Esophagus muscularis mucosa (tissue), 3 donors: ENCODE results near the gene ROBO1.

Source experiments
- EP300 ChIP-seq: sonication (generic); formaldehyde crosslinking; IDR thresholded peaks from one replicate; pipeline ENCODE4 v1.6.1; 2017; ENCODE audit warnings: antibody characterized with exemption
- TF ChIP-seq, protein P1 (sequence below), 3 experiments: fragments of 200-600 bp in 2 of 3; fragments of 450-650 bp in 1 of 3; sonication (generic) in 2 of 3; IDR thresholded peaks; one replicate each; pipeline ENCODE4 v1.5.1; 2017 to 2019; ENCODE audit warnings: antibody characterized with exemption in 3 of 3, mild to moderate bottlenecking in 2 of 3, moderate library complexity in 1 of 3

DNA sequence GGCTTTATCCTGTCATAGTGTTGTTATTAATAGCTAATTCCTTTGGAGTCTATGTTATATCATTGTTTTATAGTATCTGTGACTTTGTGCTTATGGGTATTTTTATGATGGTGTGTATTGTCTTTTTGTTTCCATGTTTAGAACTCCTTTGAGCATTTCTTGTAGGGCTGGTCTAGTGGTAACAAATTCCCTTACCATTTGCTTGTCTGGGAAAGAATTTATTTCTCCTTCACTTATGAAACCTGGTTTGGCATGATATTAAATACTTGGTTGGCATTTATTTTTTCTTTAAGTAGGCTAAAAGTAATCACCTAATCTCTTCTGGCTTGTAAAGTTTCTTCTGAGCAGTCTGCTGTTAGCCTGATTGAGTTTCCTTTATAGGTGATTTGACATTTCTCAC lies 47.7 kb upstream of the ROBO1 start:
- TF ChIP-seq, protein P1, sequence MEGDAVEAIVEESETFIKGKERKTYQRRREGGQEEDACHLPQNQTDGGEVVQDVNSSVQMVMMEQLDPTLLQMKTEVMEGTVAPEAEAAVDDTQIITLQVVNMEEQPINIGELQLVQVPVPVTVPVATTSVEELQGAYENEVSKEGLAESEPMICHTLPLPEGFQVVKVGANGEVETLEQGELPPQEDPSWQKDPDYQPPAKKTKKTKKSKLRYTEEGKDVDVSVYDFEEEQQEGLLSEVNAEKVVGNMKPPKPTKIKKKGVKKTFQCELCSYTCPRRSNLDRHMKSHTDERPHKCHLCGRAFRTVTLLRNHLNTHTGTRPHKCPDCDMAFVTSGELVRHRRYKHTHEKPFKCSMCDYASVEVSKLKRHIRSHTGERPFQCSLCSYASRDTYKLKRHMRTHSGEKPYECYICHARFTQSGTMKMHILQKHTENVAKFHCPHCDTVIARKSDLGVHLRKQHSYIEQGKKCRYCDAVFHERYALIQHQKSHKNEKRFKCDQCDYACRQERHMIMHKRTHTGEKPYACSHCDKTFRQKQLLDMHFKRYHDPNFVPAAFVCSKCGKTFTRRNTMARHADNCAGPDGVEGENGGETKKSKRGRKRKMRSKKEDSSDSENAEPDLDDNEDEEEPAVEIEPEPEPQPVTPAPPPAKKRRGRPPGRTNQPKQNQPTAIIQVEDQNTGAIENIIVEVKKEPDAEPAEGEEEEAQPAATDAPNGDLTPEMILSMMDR (IDR thresholded peaks at IDR 0.05) = no peak
- TF ChIP-seq EP300 = no peak
